Calu3 (cell line): Measurements from ENCODE around the gene SPRED1. TPM values are rescaled to one million over a fixed set of nuclear protein-coding genes. Genes with fewer than 3 reads are reported as not detected.

Source experiments
- BruUV-seq: library from RNA; stranded (reverse); fragments of 400-500 nt; replicated peaks from 2 replicates; lab custom pipeline; 2021; lab: Mats Ljungman, UMichigan
- CTCF ChIA-PET: fragments of 300-600 bp; sonication (Branson Sonifier 250); formaldehyde crosslinking; loops from one replicate; lab custom pipeline; 2022; ENCODE audit warnings: antibody characterized with exemption; lab: Charles Lee
- DNase-seq: peaks from one replicate; pipeline ENCODE4 v3.0.0; 2022
- H3K27ac Mint-ChIP-seq: one replicate; pipeline ENCODE4 v1.8.0; 2022; ENCODE audit warnings: mixed read lengths; ENCODE audit not compliant: unreplicated experiment
- H3K27me3 Mint-ChIP-seq: one replicate; pipeline ENCODE4 v1.8.0; 2022; ENCODE audit warnings: mixed read lengths; ENCODE audit not compliant: unreplicated experiment
- H3K36me3 Mint-ChIP-seq: one replicate; pipeline ENCODE4 v1.8.0; 2022; ENCODE audit warnings: mild to moderate bottlenecking, moderate library complexity, mixed read lengths; ENCODE audit not compliant: insufficient read depth, unreplicated experiment
- H3K4me1 Mint-ChIP-seq: one replicate; pipeline ENCODE4 v1.8.0; 2022; ENCODE audit warnings: mild to moderate bottlenecking, low read depth, mixed read lengths; ENCODE audit not compliant: unreplicated experiment
- H3K4me3 Mint-ChIP-seq: one replicate; pipeline ENCODE4 v1.8.0; 2022; ENCODE audit warnings: mild to moderate bottlenecking, low read depth, moderate library complexity, mixed read lengths; ENCODE audit not compliant: unreplicated experiment
- H3K9me3 Mint-ChIP-seq: one replicate; pipeline ENCODE4 v1.8.0; 2022; ENCODE audit warnings: low read depth, mixed read lengths; ENCODE audit not compliant: unreplicated experiment
- intact Hi-C: fragments of 100-400 bp; cut with micrococcal nuclease; formaldehyde crosslinking; loops from one replicate; pipeline ENCODE4 v1.10.0; 2022; ENCODE audit not compliant: unreplicated experiment
- total RNA-seq: library from RNA; stranded (reverse); gene quantifications from 2 replicates; pipeline ENCODE4 v1.2.3, GENCODE V29; 2022
- TF ChIP-seq, protein P1 (sequence below): fragments of 200-600 bp; IDR thresholded peaks from one replicate; pipeline ENCODE4 v1.8.0; 2022; ENCODE audit warnings: antibody characterized with exemption; ENCODE audit not compliant: unreplicated experiment

SPRED1 gene
- total RNA-seq, 1 experiment from 2014 or later = 16.1 TPM

DNA sequence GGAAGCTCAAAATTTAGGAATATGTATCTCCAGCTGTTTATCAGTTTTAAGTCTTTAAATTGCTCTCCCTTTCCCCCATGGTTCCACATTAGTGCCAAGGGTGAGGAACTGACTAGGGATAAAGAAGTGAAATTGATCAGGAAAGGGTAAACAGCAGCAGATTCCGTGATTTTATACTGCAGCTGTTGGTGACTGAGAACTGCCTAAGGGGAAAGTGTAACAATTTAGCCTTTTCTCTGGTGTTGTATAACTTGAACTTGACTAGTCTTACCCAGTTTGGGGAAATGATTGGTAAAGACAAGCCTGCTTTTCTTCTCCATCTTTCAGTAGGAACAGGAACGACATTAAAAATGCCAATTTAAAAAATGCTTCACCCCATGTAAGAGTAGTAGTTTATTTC, 5.0 kb downstream of the SPRED1 start:
- BruUV-seq = no TSS peak
- Mint-ChIP-seq H3K27me3 (no peaks in the 10 kb centered on the region), H3K4me1 (no peaks in the 10 kb centered on the region), H3K36me3 (peaks cover 22% of the 10 kb centered on the region), H3K27ac (no peak overlapping the region), H3K9me3 (no peaks in the 10 kb centered on the region), H3K4me3 (no peak overlapping the region)
- no peak for DNase-seq
- intact Hi-C loops = no loop called here
- CTCF ChIA-PET = no interaction called here
- TF ChIP-seq, protein P1, sequence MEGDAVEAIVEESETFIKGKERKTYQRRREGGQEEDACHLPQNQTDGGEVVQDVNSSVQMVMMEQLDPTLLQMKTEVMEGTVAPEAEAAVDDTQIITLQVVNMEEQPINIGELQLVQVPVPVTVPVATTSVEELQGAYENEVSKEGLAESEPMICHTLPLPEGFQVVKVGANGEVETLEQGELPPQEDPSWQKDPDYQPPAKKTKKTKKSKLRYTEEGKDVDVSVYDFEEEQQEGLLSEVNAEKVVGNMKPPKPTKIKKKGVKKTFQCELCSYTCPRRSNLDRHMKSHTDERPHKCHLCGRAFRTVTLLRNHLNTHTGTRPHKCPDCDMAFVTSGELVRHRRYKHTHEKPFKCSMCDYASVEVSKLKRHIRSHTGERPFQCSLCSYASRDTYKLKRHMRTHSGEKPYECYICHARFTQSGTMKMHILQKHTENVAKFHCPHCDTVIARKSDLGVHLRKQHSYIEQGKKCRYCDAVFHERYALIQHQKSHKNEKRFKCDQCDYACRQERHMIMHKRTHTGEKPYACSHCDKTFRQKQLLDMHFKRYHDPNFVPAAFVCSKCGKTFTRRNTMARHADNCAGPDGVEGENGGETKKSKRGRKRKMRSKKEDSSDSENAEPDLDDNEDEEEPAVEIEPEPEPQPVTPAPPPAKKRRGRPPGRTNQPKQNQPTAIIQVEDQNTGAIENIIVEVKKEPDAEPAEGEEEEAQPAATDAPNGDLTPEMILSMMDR = no peak

DNA sequence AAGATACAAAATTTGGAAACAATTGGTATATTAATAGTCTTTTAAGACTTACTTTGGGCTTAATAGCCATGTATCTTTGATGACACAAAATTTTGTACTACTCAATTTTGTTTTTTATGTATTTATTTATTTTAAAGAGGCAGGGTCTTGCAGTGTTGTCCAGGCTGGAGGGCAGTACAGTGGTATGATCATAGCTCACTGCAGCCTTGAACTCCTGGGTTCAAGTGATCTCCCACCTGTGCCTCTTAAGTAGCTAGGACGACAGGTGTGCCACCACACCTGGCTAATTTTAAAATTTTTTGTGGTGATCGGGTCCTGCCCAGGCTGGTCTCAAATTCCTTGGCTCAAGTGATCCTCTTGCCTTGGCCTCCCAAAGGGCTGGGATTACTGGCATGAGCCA, 6.5 kb downstream of the SPRED1 start:
- no TSS peak for BruUV-seq
- no peaks in the 10 kb centered on the region for H3K27me3 Mint-ChIP-seq
- no peaks in the 10 kb centered on the region for H3K9me3 Mint-ChIP-seq
- H3K27ac Mint-ChIP-seq = no peak overlapping the region
- H3K4me3 Mint-ChIP-seq = no peak overlapping the region
- intact Hi-C loops = no loop called here
- CTCF ChIA-PET = no interaction called here
- TF ChIP-seq, protein P1 = no peak
- H3K36me3 Mint-ChIP-seq = peaks cover 8% of the 10 kb centered on the region
- H3K4me1 Mint-ChIP-seq = no peaks in the 10 kb centered on the region
- DNase-seq = no peak

DNA sequence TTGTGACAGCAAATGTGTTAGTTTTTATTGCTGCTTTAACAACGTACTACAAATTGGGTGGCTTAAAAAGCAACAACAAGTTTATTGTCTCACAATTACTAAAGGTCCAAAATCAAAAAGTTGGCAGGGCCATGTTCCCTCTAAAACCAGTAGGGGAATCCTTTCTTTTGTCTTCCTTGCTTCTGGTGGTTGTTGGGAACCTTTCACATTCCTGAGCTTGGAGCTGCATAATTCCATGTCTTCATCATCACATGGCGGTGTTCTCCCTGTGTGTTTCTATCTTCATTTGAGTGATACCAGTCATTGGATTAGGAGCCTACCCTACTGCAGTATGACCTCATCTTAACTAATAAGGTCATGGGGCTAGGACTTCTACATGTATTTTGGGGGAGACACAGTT, 7.4 kb downstream of the SPRED1 start:
- no peak overlapping the region for H3K4me3 Mint-ChIP-seq
- no peak overlapping the region for H3K27ac Mint-ChIP-seq
- intact Hi-C loops = no loop called here
- no peaks in the 10 kb centered on the region for H3K9me3 Mint-ChIP-seq
- no peaks in the 10 kb centered on the region for H3K36me3 Mint-ChIP-seq
- TF ChIP-seq, protein P1 = no peak
- no peak for DNase-seq
- CTCF ChIA-PET = interaction anchor here (0.7 kb wide), 1 partner anchor 630 kb away, joined by 3 read pairs; no protein-coding TSS in a partner anchor
- no peaks in the 10 kb centered on the region for H3K4me1 Mint-ChIP-seq
- no TSS peak for BruUV-seq
- H3K27me3 Mint-ChIP-seq = no peaks in the 10 kb centered on the region

DNA sequence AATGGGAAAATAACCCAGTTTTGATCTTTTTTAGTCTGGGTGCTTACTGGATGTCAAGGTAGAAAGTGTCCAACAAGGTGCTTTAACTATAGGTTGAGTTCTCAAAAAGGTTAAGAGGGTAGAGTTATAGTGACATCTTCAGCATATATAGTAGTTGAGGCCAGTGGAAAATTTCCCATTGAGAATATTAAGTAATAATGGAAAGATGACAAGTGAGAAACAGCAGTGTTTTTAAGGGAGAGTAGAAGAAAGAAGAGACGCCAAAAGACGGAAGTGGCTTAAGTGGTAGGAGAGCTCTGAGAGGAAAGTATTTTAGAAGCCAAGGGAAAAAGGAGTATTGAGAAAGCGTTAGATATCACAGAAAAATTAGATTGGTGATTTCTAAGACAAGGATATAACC, 10.6 kb downstream of the SPRED1 start:
- intact Hi-C loops = no loop called here
- Mint-ChIP-seq H3K4me1 (no peaks in the 10 kb centered on the region), H3K4me3 (no peak overlapping the region), H3K27me3 (no peaks in the 10 kb centered on the region), H3K36me3 (no peaks in the 10 kb centered on the region), H3K9me3 (no peaks in the 10 kb centered on the region), H3K27ac (no peak overlapping the region)
- BruUV-seq = no TSS peak
- CTCF ChIA-PET = no interaction called here
- TF ChIP-seq, protein P1 = no peak
- DNase-seq = no peak
